T-helper 2 cell treated with Interferon-gamma antibody and Interleukin-4, amounts not matched to agents 5 μg/mL and 100 μg/mL, for 36 hours (primary cell): ENCODE measurements around the gene AP2A2.

Source experiments
- DNase-seq: peaks from one replicate; pipeline ENCODE4 v3.0.0; 2021; ENCODE audit warnings: low spot score
- H3K27ac Mint-ChIP-seq: one replicate; pipeline ENCODE4 v1.8.0; 2021; ENCODE audit warnings: mild to moderate bottlenecking, mixed read lengths
- H3K27me3 Mint-ChIP-seq: one replicate; pipeline ENCODE4 v1.8.0; 2021; ENCODE audit warnings: low read depth, mixed read lengths
- H3K36me3 Mint-ChIP-seq: one replicate; pipeline ENCODE4 v1.8.0; 2021; ENCODE audit warnings: low read depth, mixed read lengths
- H3K4me1 Mint-ChIP-seq: one replicate; pipeline ENCODE4 v1.8.0; 2021; ENCODE audit warnings: low read depth, mixed read lengths
- H3K4me3 Mint-ChIP-seq: one replicate; pipeline ENCODE4 v1.8.0; 2022; ENCODE audit warnings: mild to moderate bottlenecking, moderate library complexity, mixed read lengths
- H3K9me3 Mint-ChIP-seq: one replicate; pipeline ENCODE4 v1.8.0; 2021; ENCODE audit warnings: mixed read lengths

Gene AP2A2

DNA sequence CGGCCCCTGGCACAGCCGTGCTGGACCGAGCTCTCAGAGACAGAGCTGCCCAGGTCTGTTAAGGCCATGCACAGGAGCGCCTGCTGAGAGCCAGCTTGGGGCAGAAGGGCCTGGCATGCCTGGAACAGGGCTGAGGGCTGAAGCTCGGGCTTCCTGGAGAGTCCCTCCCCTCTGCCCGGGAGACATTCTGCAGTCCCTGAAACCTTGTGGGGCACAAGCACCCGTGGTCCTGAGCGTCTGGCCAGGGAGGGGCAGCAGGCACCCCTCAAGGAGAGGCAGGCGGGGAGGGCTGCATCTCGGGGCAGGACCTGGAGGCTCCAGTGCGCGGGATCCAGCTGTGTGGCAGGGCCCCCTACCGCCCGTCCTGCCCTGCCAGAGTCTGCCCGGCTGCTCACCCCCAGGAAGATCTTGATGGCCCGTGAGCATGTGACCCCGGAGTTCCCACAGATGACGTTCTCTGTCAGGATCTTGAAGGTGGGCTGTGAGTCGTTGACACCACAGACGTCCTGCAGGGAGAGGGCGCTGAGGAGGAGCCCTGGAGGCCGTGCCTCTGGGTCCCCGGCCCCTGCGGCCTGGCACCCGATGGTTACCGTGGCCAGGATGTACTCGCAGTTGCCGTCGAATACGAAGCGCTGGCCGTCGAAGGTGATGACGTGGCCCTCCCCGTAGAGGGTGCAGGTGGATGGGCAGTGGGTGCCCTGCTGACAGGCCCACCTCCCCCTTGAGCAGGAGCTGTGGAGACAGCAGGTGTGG, 99.9 kb downstream of the AP2A2 start:
- Mint-ChIP-seq H3K27ac (no peak overlapping the region), H3K27me3 (no peaks in the 10 kb centered on the region), H3K9me3 (no peaks in the 10 kb centered on the region), H3K4me3 (no peak overlapping the region), H3K4me1 (no peaks in the 10 kb centered on the region), H3K36me3 (no peaks in the 10 kb centered on the region)
- no peak for DNase-seq

DNA sequence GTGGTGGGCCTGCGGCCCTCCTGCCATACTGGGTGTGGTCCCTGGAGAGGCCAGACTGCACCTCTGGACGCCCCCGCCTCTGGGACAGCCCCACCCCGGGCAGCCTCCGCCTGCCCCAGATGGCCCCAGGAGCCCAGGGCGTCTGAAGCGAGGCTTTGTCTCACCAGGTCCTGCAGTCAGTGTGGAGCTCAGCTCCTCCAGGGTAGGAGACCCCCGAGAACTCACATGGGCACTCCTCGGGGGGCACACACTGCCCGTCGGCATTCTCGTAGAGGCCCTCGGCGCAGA, 100.4 kb downstream of the AP2A2 start:
- Mint-ChIP-seq H3K36me3 (no peaks in the 10 kb centered on the region), H3K4me3 (no peak overlapping the region), H3K27me3 (no peaks in the 10 kb centered on the region), H3K27ac (no peak overlapping the region), H3K4me1 (no peaks in the 10 kb centered on the region), H3K9me3 (no peaks in the 10 kb centered on the region)
- DNase-seq, result no peak

DNA sequence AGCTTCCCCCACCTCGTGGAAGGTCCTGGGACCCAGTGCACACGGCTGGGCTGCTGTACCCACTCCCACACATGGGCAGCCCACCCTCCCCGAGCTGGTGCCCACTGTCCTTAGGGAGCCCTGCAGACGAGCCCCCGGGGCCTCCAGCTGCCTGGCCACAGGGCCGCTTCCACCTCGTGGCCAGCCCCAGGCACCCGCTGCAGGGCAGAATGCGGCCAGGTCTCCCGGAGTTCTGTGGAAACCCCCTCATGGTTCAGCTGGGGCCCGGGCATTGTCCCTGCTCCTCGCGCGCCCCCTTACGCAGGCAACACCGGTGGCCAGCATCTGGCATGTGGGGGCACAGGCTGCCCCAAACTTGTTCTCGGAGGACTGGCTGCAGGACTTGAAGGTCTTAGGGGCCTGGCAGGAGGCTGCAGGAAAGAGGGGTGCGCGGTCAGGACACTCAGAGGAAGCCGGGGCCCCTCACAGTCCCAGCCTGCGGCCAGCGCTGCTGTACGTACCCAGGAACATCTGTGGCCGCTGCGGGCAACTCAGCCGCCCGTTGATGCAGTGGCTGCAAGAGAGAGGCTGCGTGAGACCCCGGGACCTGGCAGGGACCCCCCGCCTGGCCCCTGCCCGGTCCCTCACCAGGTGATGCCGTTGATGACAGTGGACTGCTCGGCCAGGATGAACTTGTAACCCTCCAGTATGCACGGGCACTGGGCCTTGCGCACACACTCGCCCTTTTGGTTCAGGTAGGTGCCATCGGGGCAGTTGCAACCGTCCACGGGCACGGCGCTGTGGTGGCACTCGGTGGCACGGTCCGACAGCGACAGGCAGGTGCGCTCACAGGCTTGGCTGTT, 101.2 kb downstream of the AP2A2 start:
- Mint-ChIP-seq H3K27me3 (no peaks in the 10 kb centered on the region), H3K36me3 (no peaks in the 10 kb centered on the region)

DNA sequence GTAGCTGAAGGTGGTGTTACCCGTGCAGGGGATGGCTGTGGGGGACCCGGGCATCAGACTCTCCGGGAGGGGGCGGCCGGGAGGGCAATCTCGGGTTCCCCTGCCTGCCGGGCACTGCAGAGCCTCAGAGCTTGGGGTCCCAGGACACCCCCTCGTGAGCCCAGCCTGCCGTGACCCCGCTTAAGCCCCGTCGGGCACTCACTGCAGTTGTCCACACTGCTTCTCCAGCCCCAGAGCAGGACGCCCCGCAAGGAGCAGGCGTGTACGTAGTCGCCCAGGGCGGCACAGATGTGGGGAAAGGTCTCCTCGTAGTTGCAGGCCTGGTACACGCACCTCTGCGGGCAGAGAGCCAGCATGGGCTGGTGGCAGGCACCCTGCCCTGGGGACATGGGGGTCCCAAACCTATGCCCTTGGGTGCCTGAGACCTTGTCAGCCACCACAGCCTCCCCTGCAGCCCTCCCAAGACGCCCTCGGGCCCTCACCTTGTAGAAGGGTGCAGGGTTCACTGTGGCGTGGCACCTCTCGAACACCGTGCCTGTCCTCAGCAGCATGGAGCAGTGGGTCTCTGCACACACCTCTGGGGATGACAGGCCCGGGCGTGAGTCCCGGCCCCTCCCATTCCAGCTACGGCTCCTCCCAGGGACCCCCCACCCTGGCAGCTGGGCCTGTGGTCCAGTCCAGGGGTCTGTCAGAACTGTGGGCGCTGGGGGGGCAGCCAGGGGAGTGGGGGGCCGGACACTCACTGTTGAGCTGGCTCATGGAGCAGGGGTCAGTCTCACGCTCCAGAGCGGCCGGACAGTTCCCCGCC, 102.0 kb downstream of the AP2A2 start:
- Mint-ChIP-seq H3K36me3 (no peaks in the 10 kb centered on the region), H3K27me3 (no peaks in the 10 kb centered on the region), H3K27ac (no peak overlapping the region), H3K4me1 (no peaks in the 10 kb centered on the region), H3K4me3 (no peak overlapping the region), H3K9me3 (no peaks in the 10 kb centered on the region)
- DNase-seq, result no peak

More for the DNA sequence above, 101.2 kb downstream of the AP2A2 start:
- no peak overlapping the region for H3K4me3 Mint-ChIP-seq
- no peak for DNase-seq
- no peak overlapping the region for H3K27ac Mint-ChIP-seq
- H3K4me1 Mint-ChIP-seq, result no peaks in the 10 kb centered on the region
- H3K9me3 Mint-ChIP-seq, result no peaks in the 10 kb centered on the region

DNA sequence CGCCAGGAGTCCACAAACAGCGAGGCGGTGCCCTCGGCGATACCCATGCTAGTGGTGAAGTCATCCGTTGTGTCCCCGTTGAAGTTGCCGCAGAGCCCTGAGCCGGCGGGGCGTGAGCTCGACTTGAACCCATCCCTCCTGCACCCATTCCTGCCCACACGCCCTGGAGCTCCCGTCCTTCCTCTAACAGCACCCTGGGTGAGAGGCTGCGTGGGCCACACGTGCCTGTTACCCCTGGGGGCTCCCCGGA, 102.5 kb downstream of the AP2A2 start:
- H3K27ac Mint-ChIP-seq, result no peak overlapping the region
- no peak overlapping the region for H3K4me3 Mint-ChIP-seq
- no peak for DNase-seq
- H3K9me3 Mint-ChIP-seq, result no peaks in the 10 kb centered on the region
- no peaks in the 10 kb centered on the region for H3K4me1 Mint-ChIP-seq
- no peaks in the 10 kb centered on the region for H3K27me3 Mint-ChIP-seq
- no peaks in the 10 kb centered on the region for H3K36me3 Mint-ChIP-seq

DNA sequence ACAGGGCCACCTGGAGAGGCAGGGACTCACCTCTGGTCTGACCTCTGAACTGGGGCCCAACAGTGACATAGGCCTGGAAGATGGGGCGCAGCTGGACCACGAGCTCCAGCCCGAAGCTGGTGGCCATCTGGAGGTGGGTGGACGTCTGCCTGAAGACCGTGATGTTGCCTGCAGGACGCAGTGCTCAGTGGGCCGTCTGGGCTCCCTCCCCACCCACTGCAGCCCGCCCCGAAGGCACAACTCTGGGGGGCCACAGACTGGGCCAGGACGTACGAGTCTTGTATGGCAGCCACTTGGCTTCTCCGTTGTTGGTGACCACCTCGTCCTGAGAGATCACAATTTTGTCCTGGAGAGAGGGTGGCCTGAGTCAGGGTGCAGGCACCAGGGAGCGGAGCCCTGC, 102.9 kb downstream of the AP2A2 start:
- Mint-ChIP-seq H3K27ac (no peak overlapping the region), H3K4me1 (no peaks in the 10 kb centered on the region)

DNA sequence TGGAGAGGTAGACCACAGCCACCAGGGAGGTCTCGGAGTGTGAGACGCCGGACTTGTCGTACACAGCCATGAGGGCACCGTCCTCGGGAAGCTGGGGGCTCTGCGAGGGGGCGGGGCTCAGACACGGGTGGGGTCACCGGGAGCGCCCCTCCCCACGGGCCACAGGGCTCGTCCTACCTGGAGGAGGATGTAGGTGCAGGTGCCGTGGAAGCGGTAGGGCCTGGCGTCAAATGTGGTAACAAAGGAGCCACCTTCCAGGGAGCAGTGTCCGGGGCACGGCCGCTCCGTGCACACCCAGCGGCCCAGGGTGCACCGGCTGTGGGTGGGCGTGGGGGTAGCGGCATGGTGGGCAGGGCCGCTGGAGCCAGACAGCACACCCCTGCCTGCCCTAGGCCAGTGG, 103.4 kb downstream of the AP2A2 start:
- no peaks in the 10 kb centered on the region for H3K27me3 Mint-ChIP-seq
- H3K9me3 Mint-ChIP-seq, result no peaks in the 10 kb centered on the region
- no peak overlapping the region for H3K4me3 Mint-ChIP-seq
- DNase-seq, result no peak
- no peaks in the 10 kb centered on the region for H3K36me3 Mint-ChIP-seq
- no peak overlapping the region for H3K27ac Mint-ChIP-seq
- no peaks in the 10 kb centered on the region for H3K4me1 Mint-ChIP-seq

More for the DNA sequence above, 102.9 kb downstream of the AP2A2 start:
- Mint-ChIP-seq H3K4me3 (no peak overlapping the region), H3K27me3 (no peaks in the 10 kb centered on the region), H3K9me3 (no peaks in the 10 kb centered on the region), H3K36me3 (no peaks in the 10 kb centered on the region)
- DNase-seq, result no peak

DNA sequence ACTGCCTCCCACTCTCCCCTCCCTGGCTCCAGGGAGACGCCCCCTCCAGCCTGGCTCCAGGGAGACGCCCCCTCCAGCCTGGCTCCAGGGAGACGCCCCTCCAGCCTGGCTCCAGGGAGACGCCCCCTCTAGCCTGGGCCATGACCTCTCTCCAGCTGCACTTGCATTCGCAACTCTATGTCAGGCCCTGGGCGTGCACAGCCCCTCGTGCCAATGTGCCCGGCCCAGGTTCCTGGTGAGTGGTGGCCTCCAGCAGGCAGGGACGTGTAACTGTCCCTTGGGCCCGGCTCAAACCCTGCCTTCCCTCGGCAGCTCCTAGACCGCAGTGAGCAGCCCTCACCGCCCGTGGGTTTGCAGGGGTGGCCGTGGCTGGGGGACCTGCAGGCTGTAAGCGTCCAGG, 104.0 kb downstream of the AP2A2 start:
- H3K36me3 Mint-ChIP-seq, result no peaks in the 10 kb centered on the region
- no peaks in the 10 kb centered on the region for H3K27me3 Mint-ChIP-seq
- H3K9me3 Mint-ChIP-seq, result no peaks in the 10 kb centered on the region
- no peaks in the 10 kb centered on the region for H3K4me1 Mint-ChIP-seq
- DNase-seq, result no peak
- no peak overlapping the region for H3K27ac Mint-ChIP-seq
- no peak overlapping the region for H3K4me3 Mint-ChIP-seq

DNA sequence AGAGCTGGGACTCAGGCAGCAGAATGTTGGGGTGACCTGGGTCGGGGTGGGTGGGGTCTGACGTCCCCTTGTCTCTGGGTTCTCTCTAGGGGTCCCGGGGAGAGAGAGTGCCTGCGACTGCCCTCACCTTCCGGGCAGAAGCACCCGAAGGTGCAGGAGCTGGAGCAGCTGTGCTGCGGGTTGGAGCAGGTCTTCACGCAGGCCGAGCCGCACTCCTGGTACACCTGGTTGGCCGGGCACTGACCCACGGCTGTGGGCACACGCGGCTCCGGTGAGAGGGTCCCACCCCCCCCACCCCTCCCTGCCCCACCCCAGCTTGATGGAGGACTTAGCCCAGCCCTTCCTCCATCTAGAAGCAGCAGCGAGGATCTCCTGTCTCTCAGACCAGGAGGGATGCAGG, 104.4 kb downstream of the AP2A2 start:
- Mint-ChIP-seq H3K4me3 (no peak overlapping the region), H3K4me1 (no peaks in the 10 kb centered on the region), H3K27ac (no peak overlapping the region), H3K27me3 (no peaks in the 10 kb centered on the region), H3K9me3 (no peaks in the 10 kb centered on the region), H3K36me3 (no peaks in the 10 kb centered on the region)
- DNase-seq, result no peak

DNA sequence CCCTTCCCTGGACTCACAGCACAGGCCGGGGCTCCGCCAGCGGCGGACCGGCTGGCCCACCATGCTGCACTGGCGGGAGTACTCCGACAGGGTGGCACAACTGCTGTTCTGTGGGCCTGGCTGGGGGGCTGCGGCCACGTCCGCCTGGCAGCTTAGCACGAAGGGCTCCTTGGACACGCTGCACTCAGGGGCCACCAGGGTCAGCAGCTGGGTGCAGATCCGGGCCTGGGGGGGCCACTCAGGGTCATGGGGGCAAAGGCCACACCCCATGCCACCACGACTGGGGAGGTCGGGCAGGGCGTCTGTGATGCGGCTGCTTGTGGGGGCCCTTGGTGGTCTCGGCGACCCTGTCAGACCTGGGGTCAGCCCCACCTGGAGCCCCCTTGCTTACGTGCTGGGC, 104.9 kb downstream of the AP2A2 start:
- Mint-ChIP-seq H3K27ac (no peak overlapping the region), H3K27me3 (no peaks in the 10 kb centered on the region), H3K36me3 (no peaks in the 10 kb centered on the region), H3K4me1 (no peaks in the 10 kb centered on the region), H3K4me3 (no peak overlapping the region), H3K9me3 (no peaks in the 10 kb centered on the region)
- no peak for DNase-seq

DNA sequence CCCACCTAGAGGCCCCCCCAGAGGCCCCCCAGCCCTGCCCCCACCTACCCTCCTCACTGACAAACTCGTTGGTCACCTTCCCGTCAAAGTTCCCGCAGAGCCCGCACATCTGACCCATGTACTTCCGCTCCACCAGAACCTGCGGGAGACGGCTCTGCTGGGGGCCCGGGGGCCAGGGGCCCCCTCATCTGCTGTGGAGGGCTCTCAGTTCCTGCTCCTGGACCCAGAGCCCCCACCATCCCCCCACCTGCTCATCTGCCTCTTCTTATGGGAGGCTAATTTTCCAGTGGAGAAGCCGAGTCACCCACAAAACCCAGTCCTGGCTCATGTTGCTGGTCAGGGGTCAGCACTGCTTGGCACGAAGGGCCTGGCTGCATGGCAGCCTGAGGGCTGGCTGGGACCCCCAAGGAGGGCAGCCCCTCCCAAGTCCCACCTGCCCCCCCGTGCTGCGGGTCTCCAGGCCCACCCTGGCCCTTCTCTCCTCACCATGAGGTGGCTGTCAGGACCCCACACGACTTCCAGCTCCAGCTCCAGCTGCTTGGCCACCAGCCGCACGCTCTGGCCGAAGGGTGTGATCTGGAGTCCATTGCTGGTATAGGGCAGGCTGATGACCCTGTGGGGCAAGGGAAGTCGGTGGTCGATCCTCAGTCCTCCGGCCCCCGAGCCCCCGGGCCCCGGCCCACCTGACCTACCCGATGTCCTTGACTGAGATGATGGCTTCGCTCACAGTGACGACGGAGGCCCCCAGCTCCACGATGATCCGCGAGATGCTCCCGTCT, 105.6 kb downstream of the AP2A2 start:
- Mint-ChIP-seq H3K4me1 (no peaks in the 10 kb centered on the region), H3K36me3 (no peaks in the 10 kb centered on the region), H3K9me3 (no peaks in the 10 kb centered on the region), H3K27ac (no peak overlapping the region), H3K27me3 (no peaks in the 10 kb centered on the region), H3K4me3 (no peak overlapping the region)
- DNase-seq, result no peak

DNA sequence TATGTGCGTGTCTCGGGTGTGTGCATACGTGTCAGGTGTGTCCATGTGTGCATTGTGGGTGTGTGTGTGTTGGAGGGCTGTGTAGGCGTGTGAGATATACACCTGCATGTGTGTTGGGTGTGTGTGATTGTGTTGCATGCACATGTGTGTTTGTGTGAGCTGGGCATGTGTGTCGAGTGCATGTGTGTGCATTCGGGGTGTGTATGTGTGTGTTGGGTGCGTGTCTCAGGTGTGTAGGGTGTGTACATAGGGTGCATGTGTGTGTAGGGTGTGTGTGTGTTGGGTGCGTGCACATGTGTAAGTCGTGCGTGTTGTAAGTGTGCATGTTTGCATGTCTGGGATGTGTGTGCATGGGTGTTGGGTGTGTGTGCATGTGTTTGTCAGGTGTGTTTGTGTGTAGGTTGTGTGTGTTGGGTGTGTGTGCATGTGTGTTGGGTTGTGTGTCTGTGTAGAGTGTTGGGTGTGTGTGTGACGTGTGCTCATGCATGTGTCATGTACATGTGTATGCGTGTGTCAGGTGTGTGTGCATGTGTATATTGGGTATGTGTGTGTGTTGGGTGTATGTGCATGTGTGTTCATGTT, 106.7 kb downstream of the AP2A2 start:
- H3K36me3 Mint-ChIP-seq, result no peaks in the 10 kb centered on the region

DNA sequence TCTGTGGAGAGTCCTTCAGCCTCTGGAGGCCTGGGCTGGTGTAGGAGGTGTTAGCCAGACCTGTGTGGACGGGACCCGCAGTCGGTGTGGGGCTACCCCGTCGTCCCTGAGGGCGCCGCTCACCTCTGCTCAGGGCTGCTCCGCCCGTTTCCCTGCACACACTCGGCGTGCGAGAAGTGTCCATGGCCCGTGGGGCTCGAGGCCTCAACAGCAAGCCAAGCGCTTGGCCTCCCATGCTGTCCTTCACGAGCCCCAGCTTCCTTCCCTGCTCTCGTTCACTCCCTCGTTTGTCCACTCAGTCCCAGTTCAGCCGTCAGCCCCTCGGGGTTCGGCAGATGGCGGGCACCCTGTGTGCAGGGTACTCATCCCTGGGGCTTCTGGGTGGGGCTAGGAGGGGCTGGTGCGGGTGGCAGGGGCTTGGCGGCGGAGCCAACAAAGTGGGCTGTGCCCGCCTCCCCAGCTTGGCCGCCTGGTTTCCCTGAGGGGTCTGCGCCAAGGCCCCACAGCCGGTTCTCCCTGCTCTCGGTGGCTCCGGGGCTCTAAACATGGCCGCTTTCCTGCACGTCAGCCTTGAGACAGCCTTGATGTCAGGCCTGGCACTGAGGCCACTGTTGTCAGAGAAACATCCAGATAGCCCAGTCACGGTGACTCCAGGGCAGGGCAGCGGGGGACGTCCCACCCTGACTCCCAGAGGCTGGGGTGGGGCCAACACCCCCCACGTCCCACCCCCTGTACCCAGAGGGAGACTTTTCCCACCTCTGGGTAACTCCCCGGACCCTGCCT, 107.5 kb downstream of the AP2A2 start:
- H3K27ac Mint-ChIP-seq, result no peak overlapping the region
- H3K4me1 Mint-ChIP-seq, result no peaks in the 10 kb centered on the region
- no peaks in the 10 kb centered on the region for H3K27me3 Mint-ChIP-seq
- no peak for DNase-seq
- H3K4me3 Mint-ChIP-seq, result no peak overlapping the region
- H3K9me3 Mint-ChIP-seq, result no peaks in the 10 kb centered on the region
- H3K36me3 Mint-ChIP-seq, result no peaks in the 10 kb centered on the region

More for the DNA sequence above, 106.7 kb downstream of the AP2A2 start:
- no peak overlapping the region for H3K27ac Mint-ChIP-seq
- H3K4me1 Mint-ChIP-seq, result no peaks in the 10 kb centered on the region
- no peak overlapping the region for H3K4me3 Mint-ChIP-seq
- H3K9me3 Mint-ChIP-seq, result no peaks in the 10 kb centered on the region
- DNase-seq, result no peak
- no peaks in the 10 kb centered on the region for H3K27me3 Mint-ChIP-seq
